Ishikawa (cell line): ENCODE results near the gene HIF1AN.

Experiments used
- CEBPB ChIP-seq: IDR thresholded peaks from 2 replicates; pipeline ENCODE4 v1.6.1; 2012
- CREB1 ChIP-seq: IDR thresholded peaks from 2 replicates; pipeline ENCODE4 v1.6.1; 2012; ENCODE audit warnings: low read depth
- EGR1 ChIP-seq: IDR thresholded peaks from 2 replicates; pipeline ENCODE4 v1.6.1; 2012
- EP300 ChIP-seq: IDR thresholded peaks from 2 replicates; pipeline ENCODE4 v1.6.1; 2012; ENCODE audit warnings: borderline replicate concordance
- FOXM1 ChIP-seq: IDR thresholded peaks from 2 replicates; pipeline ENCODE4 v1.6.1; 2012; ENCODE audit warnings: low read depth, borderline replicate concordance
- MAX ChIP-seq: IDR thresholded peaks from 2 replicates; pipeline ENCODE4 v1.6.1; 2012
- NFIC ChIP-seq: IDR thresholded peaks from 2 replicates; pipeline ENCODE4 v1.6.1; 2012
- RAD21 ChIP-seq: IDR thresholded peaks from 2 replicates; pipeline ENCODE4 v1.6.1; 2012; ENCODE audit warnings: low read depth
- REST ChIP-seq: IDR thresholded peaks from 2 replicates; pipeline ENCODE4 v1.6.1; 2012; ENCODE audit warnings: low read depth, mild to moderate bottlenecking
- TAF1 ChIP-seq: IDR thresholded peaks from 2 replicates; pipeline ENCODE4 v1.6.1; 2012; ENCODE audit warnings: low read depth, mild to moderate bottlenecking
- TCF12 ChIP-seq: IDR thresholded peaks from 2 replicates; pipeline ENCODE4 v1.6.1; 2012; ENCODE audit warnings: low read depth
- TEAD4 ChIP-seq: IDR thresholded peaks from 2 replicates; pipeline ENCODE4 v1.6.1; 2012
- USF1 ChIP-seq: IDR thresholded peaks from 2 replicates; pipeline ENCODE4 v1.6.1; 2012
- YY1 ChIP-seq: IDR thresholded peaks from 2 replicates; pipeline ENCODE4 v1.6.1; 2012; ENCODE audit warnings: low read depth
- ZBTB7A ChIP-seq: IDR thresholded peaks from 2 replicates; pipeline ENCODE4 v1.6.1; 2012; ENCODE audit warnings: low read depth

HIF1AN gene

GRCh38 chr10:100579261-100580090 lies 43.7 kb downstream of the HIF1AN start:
- TF ChIP-seq USF1 (no peak), TEAD4 (no peak)

- TF ChIP-seq REST, result no peak
- TF ChIP-seq EP300, result no peak
- TF ChIP-seq CREB1, result no peak
- no peak for TF ChIP-seq ZBTB7A
- no peak for TF ChIP-seq FOXM1
- no peak for TF ChIP-seq USF1
- no peak for TF ChIP-seq YY1
- no peak for TF ChIP-seq CEBPB
- TF ChIP-seq EGR1, result no peak
- no peak for TF ChIP-seq TEAD4
- no peak for TF ChIP-seq RAD21
- TF ChIP-seq MAX, result no peak
- no peak for TF ChIP-seq TAF1
- TF ChIP-seq TCF12, result no peak
- no peak for TF ChIP-seq NFIC
Observed at GRCh38 chr10:100586959-100587358, 51.2 kb downstream of the HIF1AN start.

GRCh38 chr10:100598166-100598565 lies 62.4 kb downstream of the HIF1AN start:
- TF ChIP-seq FOXM1 (no peak), TAF1 (no peak), TEAD4 (no peak), TCF12 (no peak), NFIC (no peak)

- TF ChIP-seq MAX, result no peak
- TF ChIP-seq FOXM1, result no peak
- no peak for TF ChIP-seq RAD21
- no peak for TF ChIP-seq TCF12
- TF ChIP-seq TEAD4, result no peak
- TF ChIP-seq REST, result no peak
- TF ChIP-seq CREB1, result no peak
- no peak for TF ChIP-seq EP300
Observed at GRCh38 chr10:100600218-100600617, 64.5 kb downstream of the HIF1AN start.

- no peak for TF ChIP-seq FOXM1
- no peak for TF ChIP-seq EGR1
Observed at GRCh38 chr10:100607439-100607838, 71.7 kb downstream of the HIF1AN start.
